Lung (tissue), 12 donors: ENCODE measurements around the gene HNRNPM. TPM values are rescaled to one million over a fixed set of nuclear protein-coding genes. Genes with fewer than 3 reads are reported as not detected.
A peak's percentile ranks its signal among the peaks of the same experiment; 100 is the strongest.

Experiments
- ATAC-seq: fragments of 200-7000 bp; cut with Tn5 transposase; one replicate; pipeline ENCODE4 v1.9.1; 2020; ENCODE audit warnings: moderate number of reproducible peaks; ENCODE audit not compliant: insufficient read depth, low FRiP score
- DNase-seq, 3 donors: peaks; one replicate each; pipeline ENCODE4 v3.0.0-alpha.2; 2013 to 2017
- H3K27ac ChIP-seq, 2 donors: one replicate each; pipeline ENCODE4 v1.5.1; 2013; ENCODE audit warnings: mild to moderate bottlenecking in 2 of 2, moderate library complexity in 2 of 2, control low read depth in 1 of 2, inconsistent platforms in 1 of 2, low read depth in 1 of 2, low read length in 1 of 2
- H3K27me3 ChIP-seq, 3 donors: one replicate each; pipeline ENCODE4 v1.5.1; 2013; ENCODE audit warnings: low read length in 2 of 3; ENCODE audit not compliant: control insufficient read depth in 3 of 3, insufficient read depth in 3 of 3
- H3K36me3 ChIP-seq, 4 donors: one replicate each; pipeline ENCODE4 v1.5.1; 2013; ENCODE audit warnings: low read length in 4 of 4, mild to moderate bottlenecking in 1 of 4, moderate library complexity in 1 of 4; ENCODE audit not compliant: control insufficient read depth in 4 of 4, insufficient read depth in 4 of 4
- H3K4me1 ChIP-seq, 5 donors: one replicate each; pipeline ENCODE4 v1.5.1; 2013; ENCODE audit warnings: low read length in 5 of 5, mild to moderate bottlenecking in 2 of 5, moderate library complexity in 1 of 5; ENCODE audit not compliant: control insufficient read depth in 5 of 5, insufficient read depth in 5 of 5
- H3K4me3 ChIP-seq: one replicate; pipeline ENCODE4 v1.5.1; 2013; ENCODE audit warnings: mild to moderate bottlenecking, control low read depth, moderate library complexity
- H3K9ac ChIP-seq, 2 donors: one replicate each; pipeline ENCODE4 v1.5.1; 2013; ENCODE audit warnings: low read length in 2 of 2, control low read depth in 1 of 2; ENCODE audit not compliant: insufficient read depth in 1 of 2
- H3K9me3 ChIP-seq, 4 donors: one replicate each; pipeline ENCODE4 v1.5.1; 2013; ENCODE audit warnings: low read length in 3 of 4, mild to moderate bottlenecking in 1 of 4, moderate library complexity in 1 of 4; ENCODE audit not compliant: control insufficient read depth in 4 of 4, insufficient read depth in 3 of 4
- CTCF ChIP-seq: IDR thresholded peaks from 2 replicates; pipeline ENCODE4 v1.5.1; 2012; ENCODE audit warnings: mild to moderate bottlenecking; ENCODE audit errors: control extremely low read depth, extremely low read depth
- WGBS, 2 donors: extraction: QIAGEN DNeasy Blood & Tissue Kit; methylation state at CpG; one replicate each; pipeline ENCODE4 v1.1.7; 2013; 5-methylcytosine and 5-hydroxymethylcytosine counted together
- polyA plus RNA-seq, 2 donors: library from polyadenylated mRNA; stranded (reverse); fragments of 200-250 nt; gene quantifications; one replicate each; pipeline ENCODE4 v1.2.1, GENCODE V29; 2013
- total RNA-seq, 2 donors: library from RNA; depleted of rRNA in 1 of 2; stranded (reverse); fragments of >200 nt in 1 of 2; gene quantifications; one replicate each; pipeline ENCODE4 v1.2.1, GENCODE V29; 2014 to 2021
- donor health status: control.
- donor health status: control.
- donor health status: Bipolar disorder and iron deficiency.
- donor health status: healthy.
- donor health status: DM: yes; HTN: yes; CAD: no.

Gene HNRNPM
- total and polyA plus RNA-seq, 4 donors, result 53.7 to 243 (median 164) TPM

- 68 to 79% methylated on average over 7 of the region's 7 CpGs for WGBS, 2 donors
- H3K36me3 ChIP-seq, result peaks cover 19 to 35% (median 28%) of the 10 kb centered on the region in 4 donors
Observed at GRCh38 chr19:8460516-8461298, 15.9 kb downstream of the HNRNPM start.

GRCh38 chr19:8461376-8461775 is 16.6 kb downstream of the HNRNPM start:
- DNase-seq (no peak), ATAC-seq (no peak)
- WGBS, 2 donors, result 87 to 95% methylated on average over 4 of the region's 4 CpGs
- Histone ChIP-seq H3K27me3 (no peaks in the 10 kb centered on the region), H3K4me3 (no peak overlapping the region), H3K36me3 (peaks cover 16 to 34% (median 29%) of the 10 kb centered on the region in 4 donors), H3K9me3 (no peaks in the 10 kb centered on the region), H3K4me1 (peaks cover 7 to 53% (median 41%) of the 10 kb centered on the region in 5 donors), H3K27ac (no peak overlapping the region), H3K9ac (no peak overlapping the region)
- no peak for TF ChIP-seq CTCF

More at GRCh38 chr19:8460516-8461298, 15.9 kb downstream of the HNRNPM start:
- TF ChIP-seq CTCF, result no peak
- no peak overlapping the region for H3K9ac ChIP-seq
- DNase-seq (no peak), ATAC-seq (no peak)
- H3K9me3 ChIP-seq, result no peaks in the 10 kb centered on the region
- H3K27ac ChIP-seq, result peak overlapping the region in 1 of 2 donors; percentile 53
- no peak overlapping the region for H3K4me3 ChIP-seq
- no peaks in the 10 kb centered on the region for H3K27me3 ChIP-seq
- peaks cover 7 to 53% (median 41%) of the 10 kb centered on the region in 5 donors for H3K4me1 ChIP-seq

GRCh38 chr19:8461891-8462290 is 17.1 kb downstream of the HNRNPM start:
- H3K27ac ChIP-seq, result peak overlapping the region in 1 of 2 donors; percentile 39
- 86 to 87% methylated on average over 14 of the region's 14 CpGs for WGBS, 2 donors
- ATAC-seq, result no peak
- H3K27me3 ChIP-seq, result no peaks in the 10 kb centered on the region
- no peak overlapping the region for H3K4me3 ChIP-seq
- peak; percentile 42 to 63 (median 62) for DNase-seq
- H3K36me3 ChIP-seq, result peaks cover 16 to 34% (median 32%) of the 10 kb centered on the region in 4 donors
- H3K9me3 ChIP-seq, result no peaks in the 10 kb centered on the region
- TF ChIP-seq CTCF, result no peak
- peaks cover 7 to 53% (median 41%) of the 10 kb centered on the region in 5 donors for H3K4me1 ChIP-seq
- H3K9ac ChIP-seq, result no peak overlapping the region
